SK-N-MC (cell line): Measurements from ENCODE around the gene TBC1D14.
A peak's percentile ranks its signal among the peaks of the same experiment; 100 is the strongest.

Source experiments
- EZH2 ChIP-seq: fragments of 200-600 bp; sonication (generic); IDR thresholded peaks from one replicate; pipeline ENCODE4 v1.6.1; 2017; ENCODE audit warnings: antibody characterized with exemption
- POLR2AphosphoS5 ChIP-seq: IDR thresholded peaks from 2 replicates; pipeline ENCODE4 v1.6.1; 2012; ENCODE audit warnings: mild to moderate bottlenecking, low read depth, low read length, borderline replicate concordance

DNA sequence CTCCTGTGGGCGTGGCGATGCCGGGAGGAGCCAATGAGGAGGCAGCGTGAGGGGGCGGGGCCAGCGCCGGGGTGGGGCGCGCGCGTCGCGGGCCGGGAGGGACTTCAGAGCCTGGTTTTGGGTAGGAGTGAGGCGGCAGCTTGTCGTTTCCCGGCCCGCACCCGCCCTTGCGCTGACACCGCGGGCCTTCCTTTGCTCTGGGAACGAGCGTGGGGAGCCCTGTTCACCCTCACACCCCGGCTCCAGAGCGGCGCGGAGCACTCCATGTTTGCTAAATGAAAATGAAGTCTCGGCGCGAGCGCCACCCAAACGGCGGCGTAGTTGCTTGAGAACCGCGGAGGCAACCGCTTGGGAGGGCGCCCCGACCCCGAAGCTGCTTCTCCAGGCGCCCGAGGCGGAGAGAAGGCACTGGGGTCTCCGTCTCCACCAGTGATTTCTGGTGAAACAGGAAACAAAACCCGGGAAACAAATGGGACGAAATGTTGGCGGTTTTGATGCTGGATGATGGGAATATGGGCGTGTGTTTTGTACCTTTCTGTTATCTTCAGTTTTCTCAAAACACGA lies 158.7 kb downstream of the TBC1D14 start:
- TF ChIP-seq EZH2 (no peak), POLR2AphosphoS5 (peak; percentile 61; the same call in 1 of the 2 replicates)
